Neural progenitor cell (in vitro differentiated cells): ENCODE data around the gene SIRT5. TPM values are rescaled to one million over a fixed set of nuclear protein-coding genes. Genes with fewer than 3 reads are reported as not detected.

Source experiments
- DNase-seq: peaks from one replicate; pipeline ENCODE4 v3.0.0-alpha.2; 2016; ENCODE audit warnings: low spot score
- H2AFZ ChIP-seq: fragments of 200-600 bp; sonication (generic); replicated peaks from 2 replicates; pipeline ENCODE4 v1.6.1; 2016; ENCODE audit warnings: antibody characterized with exemption
- H3F3A ChIP-seq: fragments of 200-600 bp; sonication (generic); 2 replicates; pipeline ENCODE4 v1.6.1; 2016; ENCODE audit warnings: antibody characterized with exemption, low read depth
- H3K27ac ChIP-seq: fragments of 200-600 bp; sonication (generic); 2 replicates; pipeline ENCODE4 v1.5.1; 2016; ENCODE audit warnings: mild to moderate bottlenecking
- H3K27me3 ChIP-seq: fragments of 200-600 bp; sonication (generic); 2 replicates; pipeline ENCODE4 v1.6.1; 2016; ENCODE audit warnings: mild to moderate bottlenecking, moderate library complexity
- H3K36me3 ChIP-seq: fragments of 200-600 bp; sonication (generic); 2 replicates; pipeline ENCODE4 v1.5.1; 2016
- H3K4me1 ChIP-seq: fragments of 200-600 bp; sonication (generic); 2 replicates; pipeline ENCODE4 v1.6.1; 2016; ENCODE audit warnings: mixed run types
- H3K4me2 ChIP-seq: fragments of 200-600 bp; sonication (generic); 2 replicates; pipeline ENCODE4 v1.6.1; 2016
- H3K4me3 ChIP-seq: fragments of 200-600 bp; sonication (generic); 2 replicates; pipeline ENCODE4 v1.5.1; 2016
- H3K79me2 ChIP-seq: fragments of 200-600 bp; sonication (generic); 2 replicates; pipeline ENCODE4 v1.6.1; 2016; ENCODE audit warnings: low read depth
- H3K9ac ChIP-seq: fragments of 200-600 bp; sonication (generic); 2 replicates; pipeline ENCODE4 v1.6.1; 2016
- H3K9me3 ChIP-seq: fragments of 200-600 bp; sonication (generic); 2 replicates; pipeline ENCODE4 v1.5.1; 2016; ENCODE audit warnings: low read depth
- H4K20me1 ChIP-seq: fragments of 200-600 bp; sonication (generic); 2 replicates; pipeline ENCODE4 v1.6.1; 2016; ENCODE audit warnings: low read depth
- H3K27ac Mint-ChIP-seq: 3 replicates; pipeline ENCODE4 v1.8.0; 2021; ENCODE audit warnings: mixed read lengths
- H3K27me3 Mint-ChIP-seq: 2 replicates; pipeline ENCODE4 v1.8.0; 2022; ENCODE audit warnings: low read depth, mild to moderate bottlenecking, inconsistent platforms, moderate library complexity, mixed read lengths; ENCODE audit not compliant: insufficient read depth
- H3K36me3 Mint-ChIP-seq: 3 replicates; pipeline ENCODE4 v1.8.0; 2021; ENCODE audit warnings: mixed read lengths
- H3K4me1 Mint-ChIP-seq: 3 replicates; pipeline ENCODE4 v1.8.0; 2021; ENCODE audit warnings: mixed read lengths
- H3K4me3 Mint-ChIP-seq: 3 replicates; pipeline ENCODE4 v1.8.0; 2021; ENCODE audit warnings: mild to moderate bottlenecking, moderate library complexity, mixed read lengths
- H3K9me3 Mint-ChIP-seq: 3 replicates; pipeline ENCODE4 v1.8.0; 2020; ENCODE audit warnings: mixed read lengths
- EZH2 ChIP-seq: fragments of 200-600 bp; sonication (generic); IDR thresholded peaks from 2 replicates; pipeline ENCODE4 v1.6.1; 2017; ENCODE audit warnings: antibody characterized with exemption, mild to moderate bottlenecking, moderate library complexity
- EZH2phosphoT487 ChIP-seq: fragments of 200-600 bp; sonication (generic); IDR thresholded peaks from 2 replicates; pipeline ENCODE4 v1.6.1; 2017; ENCODE audit warnings: antibody characterized with exemption
- total RNA-seq: library from RNA; depleted of rRNA; stranded (reverse); fragments of >200 nt; gene quantifications from 2 replicates; pipeline ENCODE4 v1.2.3, GENCODE V29; 2015; ENCODE audit warnings: low replicate concordance
- TF ChIP-seq, protein P1 (sequence below): fragments of 200-600 bp; sonication (generic); IDR thresholded peaks from 2 replicates; pipeline ENCODE4 v1.5.1; 2017; ENCODE audit warnings: antibody characterized with exemption, mild to moderate bottlenecking

Gene SIRT5
- total RNA-seq, 1 donor from 2014 or later, result 18.2 TPM

DNA sequence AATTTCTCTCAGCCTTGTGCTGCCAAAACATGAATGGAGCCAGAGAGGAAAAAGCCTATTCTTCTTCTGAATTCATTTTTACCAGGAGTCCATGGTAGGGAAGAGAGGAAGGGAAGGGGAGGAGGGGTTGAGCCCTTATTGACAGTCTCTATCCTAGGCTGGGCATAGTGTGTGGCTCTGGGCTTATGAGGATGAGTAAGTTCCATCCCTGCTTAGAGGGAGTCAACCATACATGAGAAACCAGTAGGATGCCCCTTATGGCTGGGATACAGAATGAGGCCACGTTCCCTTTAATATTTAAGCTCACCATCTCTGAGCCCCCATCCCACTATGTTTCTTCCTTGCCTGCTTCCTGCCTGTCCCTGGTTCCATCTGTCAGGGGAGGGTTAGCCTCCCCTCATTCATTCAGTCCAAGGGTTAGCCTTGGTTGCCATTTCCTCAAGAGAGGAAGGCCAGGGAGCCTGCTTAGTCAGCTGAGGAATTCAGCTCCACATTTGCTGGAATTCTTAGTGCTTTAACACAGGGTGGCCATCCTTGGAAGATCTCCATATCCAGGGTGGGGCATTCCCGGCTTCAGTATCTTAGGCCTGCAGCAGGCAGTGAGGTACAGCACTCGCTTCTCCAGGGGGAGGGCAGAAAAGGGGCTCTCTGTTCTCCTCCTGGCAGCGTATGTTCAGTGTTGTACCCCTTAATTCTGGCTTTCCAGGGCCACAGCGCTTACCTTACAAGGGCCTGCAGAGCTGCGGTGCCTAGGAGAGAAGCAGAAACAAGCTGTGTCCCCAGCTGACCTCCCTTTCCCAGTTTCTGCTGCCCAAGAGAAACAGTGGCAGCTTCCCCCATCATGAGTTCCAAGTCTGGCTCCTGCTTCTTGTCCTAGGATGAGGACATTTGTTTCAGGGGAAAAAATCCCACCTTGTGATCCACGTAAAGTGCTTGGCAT lies 12.5 kb downstream of the SIRT5 start:
- Mint-ChIP-seq H3K9me3 (no peaks in the 10 kb centered on the region), H3K4me3 (no peak overlapping the region), H3K27ac (no peak overlapping the region), H3K36me3 (peaks cover 16% of the 10 kb centered on the region), H3K27me3 (peaks cover 2% of the 10 kb centered on the region), H3K4me1 (no peaks in the 10 kb centered on the region)
- no peak overlapping the region for H2AFZ ChIP-seq
- no peaks in the 10 kb centered on the region for H3K79me2 ChIP-seq
- H3K4me3 ChIP-seq, result no peak overlapping the region
- no peak overlapping the region for H3K4me2 ChIP-seq
- H3K9me3 ChIP-seq, result no peaks in the 10 kb centered on the region
- TF ChIP-seq EZH2phosphoT487, result no peak
- no peak for TF ChIP-seq EZH2
- TF ChIP-seq, protein P1, sequence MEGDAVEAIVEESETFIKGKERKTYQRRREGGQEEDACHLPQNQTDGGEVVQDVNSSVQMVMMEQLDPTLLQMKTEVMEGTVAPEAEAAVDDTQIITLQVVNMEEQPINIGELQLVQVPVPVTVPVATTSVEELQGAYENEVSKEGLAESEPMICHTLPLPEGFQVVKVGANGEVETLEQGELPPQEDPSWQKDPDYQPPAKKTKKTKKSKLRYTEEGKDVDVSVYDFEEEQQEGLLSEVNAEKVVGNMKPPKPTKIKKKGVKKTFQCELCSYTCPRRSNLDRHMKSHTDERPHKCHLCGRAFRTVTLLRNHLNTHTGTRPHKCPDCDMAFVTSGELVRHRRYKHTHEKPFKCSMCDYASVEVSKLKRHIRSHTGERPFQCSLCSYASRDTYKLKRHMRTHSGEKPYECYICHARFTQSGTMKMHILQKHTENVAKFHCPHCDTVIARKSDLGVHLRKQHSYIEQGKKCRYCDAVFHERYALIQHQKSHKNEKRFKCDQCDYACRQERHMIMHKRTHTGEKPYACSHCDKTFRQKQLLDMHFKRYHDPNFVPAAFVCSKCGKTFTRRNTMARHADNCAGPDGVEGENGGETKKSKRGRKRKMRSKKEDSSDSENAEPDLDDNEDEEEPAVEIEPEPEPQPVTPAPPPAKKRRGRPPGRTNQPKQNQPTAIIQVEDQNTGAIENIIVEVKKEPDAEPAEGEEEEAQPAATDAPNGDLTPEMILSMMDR, result no peak
- H3K9ac ChIP-seq, result no peak overlapping the region
- no peaks in the 10 kb centered on the region for H3F3A ChIP-seq
- H4K20me1 ChIP-seq, result no peaks in the 10 kb centered on the region
- H3K27me3 ChIP-seq, result no peaks in the 10 kb centered on the region
- H3K36me3 ChIP-seq, result no peaks in the 10 kb centered on the region
- no peak overlapping the region for H3K27ac ChIP-seq
- no peaks in the 10 kb centered on the region for H3K4me1 ChIP-seq
- no peak for DNase-seq

DNA sequence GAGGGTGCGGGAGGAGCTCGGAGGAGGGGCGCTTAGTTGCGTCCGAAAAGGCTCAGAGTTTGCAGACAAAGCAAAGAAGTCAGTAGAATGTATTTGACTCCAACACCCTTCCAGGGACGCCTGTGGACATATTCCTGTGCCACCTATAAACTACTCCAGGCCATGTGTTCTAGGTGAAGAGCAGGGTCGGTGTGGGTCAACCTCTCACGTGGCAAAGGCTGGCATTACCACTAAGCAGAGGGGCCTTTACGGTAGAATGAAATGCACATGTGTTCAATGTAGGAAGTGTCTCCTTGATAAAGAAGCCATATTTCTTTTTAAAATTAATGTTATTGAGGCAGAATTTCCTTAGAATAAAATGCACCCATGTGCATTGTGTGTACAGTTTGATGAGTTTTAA lies 15.4 kb downstream of the SIRT5 start:
- H4K20me1 ChIP-seq, result no peaks in the 10 kb centered on the region
- no peak overlapping the region for H3K4me3 ChIP-seq
- no peak overlapping the region for H3K4me3 Mint-ChIP-seq
- H3K27me3 Mint-ChIP-seq, result no peaks in the 10 kb centered on the region
- H3K4me1 Mint-ChIP-seq, result no peaks in the 10 kb centered on the region
- H3K9me3 Mint-ChIP-seq, result no peaks in the 10 kb centered on the region
- no peak for DNase-seq
- no peak overlapping the region for H3K4me2 ChIP-seq
- no peak overlapping the region for H3K27ac ChIP-seq
- no peaks in the 10 kb centered on the region for H3K27me3 ChIP-seq
- H3K9me3 ChIP-seq, result no peaks in the 10 kb centered on the region
- H3K79me2 ChIP-seq, result no peaks in the 10 kb centered on the region
- H3K27ac Mint-ChIP-seq, result no peak overlapping the region
- H2AFZ ChIP-seq, result no peak overlapping the region
- peaks cover 9% of the 10 kb centered on the region for H3K36me3 Mint-ChIP-seq
- TF ChIP-seq EZH2phosphoT487 (no peak), EZH2 (no peak)
- TF ChIP-seq, protein P1, result no peak
- no peaks in the 10 kb centered on the region for H3K36me3 ChIP-seq
- no peak overlapping the region for H3K9ac ChIP-seq
- H3K4me1 ChIP-seq, result no peaks in the 10 kb centered on the region
- no peaks in the 10 kb centered on the region for H3F3A ChIP-seq

DNA sequence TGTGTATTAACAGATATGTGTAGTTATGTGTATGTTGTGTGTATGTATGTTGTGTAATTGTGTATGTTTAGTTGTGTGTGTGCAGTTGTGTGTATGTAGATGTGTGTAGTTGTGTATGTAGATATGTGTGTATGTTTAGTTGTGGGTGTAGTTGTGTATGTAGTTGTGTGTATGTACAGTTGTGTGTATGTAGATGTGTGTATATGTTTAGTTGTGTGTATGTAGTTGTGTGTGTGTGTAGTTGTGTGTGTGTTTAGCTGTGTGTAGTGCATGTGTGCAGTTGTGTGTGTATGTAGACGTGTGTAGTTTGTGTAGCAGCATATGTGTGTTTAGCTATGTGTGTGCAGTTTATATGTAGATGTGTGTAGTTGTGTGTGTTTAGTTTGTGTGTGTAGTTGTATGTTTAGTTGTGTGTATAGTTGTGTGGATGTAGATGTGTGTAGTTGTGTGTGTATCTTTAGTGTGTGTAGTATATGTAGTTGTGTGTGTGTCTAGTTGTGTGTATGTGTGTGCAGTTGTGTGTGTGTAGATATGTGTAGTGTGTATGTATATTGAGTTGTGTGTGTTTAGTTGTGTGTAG lies 16.3 kb downstream of the SIRT5 start:
- H3K27ac Mint-ChIP-seq, result no peak overlapping the region
- peaks cover 4% of the 10 kb centered on the region for H3K36me3 Mint-ChIP-seq

More for the DNA sequence above, 16.3 kb downstream of the SIRT5 start:
- H3K79me2 ChIP-seq, result no peaks in the 10 kb centered on the region
- no peak for DNase-seq
- no peak overlapping the region for H3K9ac ChIP-seq
- Mint-ChIP-seq H3K27me3 (no peaks in the 10 kb centered on the region), H3K4me1 (no peaks in the 10 kb centered on the region), H3K9me3 (no peaks in the 10 kb centered on the region), H3K4me3 (no peak overlapping the region)
- no peaks in the 10 kb centered on the region for H3K36me3 ChIP-seq
- no peak overlapping the region for H2AFZ ChIP-seq
- no peak for TF ChIP-seq EZH2
- TF ChIP-seq, protein P1, result no peak
- no peak for TF ChIP-seq EZH2phosphoT487
- H3K4me1 ChIP-seq, result no peaks in the 10 kb centered on the region
- no peaks in the 10 kb centered on the region for H4K20me1 ChIP-seq
- H3K9me3 ChIP-seq, result no peaks in the 10 kb centered on the region
- H3K27ac ChIP-seq, result no peak overlapping the region
- H3K4me3 ChIP-seq, result no peak overlapping the region
- H3F3A ChIP-seq, result no peaks in the 10 kb centered on the region
- H3K27me3 ChIP-seq, result no peaks in the 10 kb centered on the region
- H3K4me2 ChIP-seq, result no peak overlapping the region
